ENCODE measurements around the gene BRD3OS.

GRCh38 chr9:134052491-134052890 lies 27.2 kb downstream of the BRD3OS start:
- TF ChIP-seq CTCF (conservative IDR thresholded peaks at IDR 0.05; ENCODE audit: low read depth, low read length) (no peak), EZH2 (IDR thresholded peaks at IDR 0.05; ENCODE audit: borderline replicate concordance, low read depth, low read length, poor library complexity, severe bottlenecking) (no peak)
